Measurements from ENCODE around the gene APPL1. TPM values are rescaled to one million over a fixed set of nuclear protein-coding genes. Genes with fewer than 3 reads are reported as not detected.

Gene APPL1
- total and polyA plus RNA-seq, 2 experiments from 2014 or later: 49.0 to 125 TPM

GRCh38 chr3:57261119-57261518 lies 33.6 kb downstream of the APPL1 start (continued):
- no peak for TF ChIP-seq ETS1 (IDR thresholded peaks at IDR 0.05)
- TF ChIP-seq, protein P1, sequence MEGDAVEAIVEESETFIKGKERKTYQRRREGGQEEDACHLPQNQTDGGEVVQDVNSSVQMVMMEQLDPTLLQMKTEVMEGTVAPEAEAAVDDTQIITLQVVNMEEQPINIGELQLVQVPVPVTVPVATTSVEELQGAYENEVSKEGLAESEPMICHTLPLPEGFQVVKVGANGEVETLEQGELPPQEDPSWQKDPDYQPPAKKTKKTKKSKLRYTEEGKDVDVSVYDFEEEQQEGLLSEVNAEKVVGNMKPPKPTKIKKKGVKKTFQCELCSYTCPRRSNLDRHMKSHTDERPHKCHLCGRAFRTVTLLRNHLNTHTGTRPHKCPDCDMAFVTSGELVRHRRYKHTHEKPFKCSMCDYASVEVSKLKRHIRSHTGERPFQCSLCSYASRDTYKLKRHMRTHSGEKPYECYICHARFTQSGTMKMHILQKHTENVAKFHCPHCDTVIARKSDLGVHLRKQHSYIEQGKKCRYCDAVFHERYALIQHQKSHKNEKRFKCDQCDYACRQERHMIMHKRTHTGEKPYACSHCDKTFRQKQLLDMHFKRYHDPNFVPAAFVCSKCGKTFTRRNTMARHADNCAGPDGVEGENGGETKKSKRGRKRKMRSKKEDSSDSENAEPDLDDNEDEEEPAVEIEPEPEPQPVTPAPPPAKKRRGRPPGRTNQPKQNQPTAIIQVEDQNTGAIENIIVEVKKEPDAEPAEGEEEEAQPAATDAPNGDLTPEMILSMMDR (conservative IDR thresholded peaks at IDR 0.05; ENCODE audit: low read depth in 2 of 2): no peak

DNA sequence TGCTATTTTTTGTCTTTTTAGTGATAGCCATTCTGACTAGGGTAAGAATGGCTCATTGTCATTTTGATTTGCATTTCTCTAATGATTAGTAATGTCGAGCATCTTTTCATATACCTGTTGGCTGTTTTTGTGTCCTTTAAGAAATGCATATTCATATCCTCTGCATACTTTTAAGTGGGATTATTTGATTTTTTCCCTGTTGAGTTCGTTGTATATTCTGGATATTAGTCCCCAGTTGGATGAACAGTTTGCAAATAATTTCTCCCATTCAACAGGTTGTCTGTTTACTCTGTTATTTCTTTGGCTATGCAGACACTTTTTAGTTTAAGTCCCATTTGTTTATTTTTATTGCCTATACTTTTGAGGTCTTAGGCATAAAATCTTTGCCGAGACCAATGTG lies 34.4 kb downstream of the APPL1 start:
- Histone ChIP-seq H3F3A (replicated peaks; ENCODE audit: low read depth) (no peaks in the 10 kb centered on the region), H3K4me2 (no peak overlapping the region), H2AFZ (no peak overlapping the region), H3K4me1 (ENCODE audit: insufficient read depth) (no peaks in the 10 kb centered on the region), H3K27me3 (ENCODE audit: insufficient read depth) (no peaks in the 10 kb centered on the region), H3K36me3 (ENCODE audit: insufficient read depth) (peaks cover 24% of the 10 kb centered on the region), H3K4me3 (no peak overlapping the region), H3K27ac (ENCODE audit: low read depth) (no peak overlapping the region), H3K9me2 (ENCODE audit: insufficient read depth) (no peaks in the 10 kb centered on the region), H4K20me1 (replicated peaks; ENCODE audit: insufficient read depth) (no peaks in the 10 kb centered on the region), H3K79me2 (replicated peaks; ENCODE audit: insufficient read depth) (no peaks in the 10 kb centered on the region)
- ATAC-seq (no peak), DNase-seq (ENCODE audit: low spot score) (no peak)
- Mint-ChIP-seq H3K9me3 (peaks cover 4% of the 10 kb centered on the region; the same call in 2 of the 3 replicates), H3K27me3 (ENCODE audit: insufficient read depth, low read depth, poor library complexity) (peaks cover 3% of the 10 kb centered on the region), H3K36me3 (ENCODE audit: low read depth) (peaks cover 75% of the 10 kb centered on the region), H3K27ac (no peak overlapping the region), H3K4me3 (no peak overlapping the region), H3K4me1 (no peaks in the 10 kb centered on the region)
- TF ChIP-seq NANOG (IDR thresholded peaks at IDR 0.05; ENCODE audit: borderline replicate concordance): no peak

DNA sequence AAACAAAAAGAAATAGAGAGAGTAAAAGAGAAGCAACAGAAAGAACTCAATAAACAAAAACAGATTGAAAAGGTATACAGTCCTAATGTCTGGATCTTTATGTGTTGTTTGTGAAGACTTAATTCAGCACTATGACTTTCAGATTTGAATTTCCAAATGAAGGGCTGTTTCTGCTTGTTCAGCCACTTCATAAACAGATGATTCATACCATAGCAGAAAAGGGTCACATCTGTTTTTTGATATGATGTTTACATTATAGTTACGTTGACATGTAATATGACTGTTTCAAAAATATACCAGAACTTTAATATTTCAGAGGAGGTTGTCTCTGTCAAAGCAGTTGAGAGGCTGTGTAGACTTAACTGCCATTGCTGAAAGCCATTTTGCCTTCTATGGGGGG lies 40.9 kb downstream of the APPL1 start:
- Histone ChIP-seq H3K27me3 (ENCODE audit: insufficient read depth) (no peaks in the 10 kb centered on the region), H3K4me1 (ENCODE audit: insufficient read depth) (no peaks in the 10 kb centered on the region), H3K79me2 (replicated peaks; ENCODE audit: insufficient read depth) (no peaks in the 10 kb centered on the region), H4K20me1 (replicated peaks; ENCODE audit: insufficient read depth) (peaks cover 6% of the 10 kb centered on the region; the same call in 1 of the 2 replicates), H3K9me2 (ENCODE audit: insufficient read depth) (no peaks in the 10 kb centered on the region), H3K36me3 (ENCODE audit: insufficient read depth) (peaks cover 18% of the 10 kb centered on the region), H3K27ac (ENCODE audit: low read depth) (no peak overlapping the region), H2AFZ (no peak overlapping the region), H3K4me2 (no peak overlapping the region), H3F3A (replicated peaks; ENCODE audit: low read depth) (no peaks in the 10 kb centered on the region), H3K4me3 (no peak overlapping the region)
- Mint-ChIP-seq H3K27me3 (ENCODE audit: insufficient read depth, low read depth, poor library complexity) (peaks cover 2% of the 10 kb centered on the region), H3K36me3 (ENCODE audit: low read depth) (peaks cover 39% of the 10 kb centered on the region), H3K4me1 (no peaks in the 10 kb centered on the region), H3K9me3 (peaks cover 2% of the 10 kb centered on the region; the same call in 2 of the 3 replicates), H3K4me3 (no peak overlapping the region), H3K27ac (no peak overlapping the region)
- DNase-seq (ENCODE audit: low spot score) (no peak), ATAC-seq (no peak)
- TF ChIP-seq CREB1 (CRISPR knock-in tag; IDR thresholded peaks at IDR 0.05; ENCODE audit: low read depth) (no peak), EZH2phosphoT487 (IDR thresholded peaks at IDR 0.05; ENCODE audit: unreplicated experiment) (no peak), STAT1 (IDR thresholded peaks at IDR 0.05; ENCODE audit: unreplicated experiment) (no peak), NANOG (IDR thresholded peaks at IDR 0.05; ENCODE audit: borderline replicate concordance) (no peak), ZNF462 (CRISPR knock-in tag; IDR thresholded peaks at IDR 0.05) (no peak), ZNF114 (CRISPR knock-in tag; IDR thresholded peaks at IDR 0.05) (no peak), ETS1 (IDR thresholded peaks at IDR 0.05) (no peak), EZH2 (IDR thresholded peaks at IDR 0.05; ENCODE audit: low read depth, unreplicated experiment) (no peak)
